ENCODE results near the gene MYBPC1.

The MYBPC1 gene

GRCh38 chr12:101566318-101566717, 28.5 kb upstream of the MYBPC1 start:
- TF ChIP-seq CTCF (IDR thresholded peaks at IDR 0.05; ENCODE audit: low read depth, low read length), result no peak
- H3K4me3 ChIP-seq (ENCODE audit: low read depth, low read length), result no peak overlapping the region

- TF ChIP-seq CTCF (IDR thresholded peaks at IDR 0.05; ENCODE audit: low read depth, low read length), result no peak
- H3K4me3 ChIP-seq (ENCODE audit: low read depth, low read length), result no peak overlapping the region
Observed at GRCh38 chr12:101567918-101568317, 26.9 kb upstream of the MYBPC1 start.

GRCh38 chr12:101570047-101570446, 24.7 kb upstream of the MYBPC1 start:
- no peak for TF ChIP-seq CTCF (IDR thresholded peaks at IDR 0.05; ENCODE audit: low read depth, low read length)

GRCh38 chr12:101571105-101571504, 23.7 kb upstream of the MYBPC1 start:
- TF ChIP-seq CTCF (IDR thresholded peaks at IDR 0.05; ENCODE audit: low read depth, low read length), result no peak
- H3K4me3 ChIP-seq (ENCODE audit: low read depth, low read length), result no peak overlapping the region

More at GRCh38 chr12:101570047-101570446, 24.7 kb upstream of the MYBPC1 start:
- H3K4me3 ChIP-seq (ENCODE audit: low read depth, low read length), result no peak overlapping the region

GRCh38 chr12:101573743-101574142, 21.0 kb upstream of the MYBPC1 start:
- TF ChIP-seq CTCF (IDR thresholded peaks at IDR 0.05; ENCODE audit: low read depth, low read length), result no peak
- no peak overlapping the region for H3K4me3 ChIP-seq (ENCODE audit: low read depth, low read length)

- H3K4me3 ChIP-seq (ENCODE audit: low read depth, low read length), result no peak overlapping the region
- no peak for TF ChIP-seq CTCF (IDR thresholded peaks at IDR 0.05; ENCODE audit: low read depth, low read length)
Observed at GRCh38 chr12:101578417-101578816, 16.4 kb upstream of the MYBPC1 start.

GRCh38 chr12:101581190-101581589, 13.6 kb upstream of the MYBPC1 start:
- TF ChIP-seq CTCF (IDR thresholded peaks at IDR 0.05; ENCODE audit: low read depth, low read length), result no peak
- H3K4me3 ChIP-seq (ENCODE audit: low read depth, low read length), result no peak overlapping the region

All from WI38 (cell line).